Right atrium auricular region (tissue), 2 donors: ENCODE measurements around the gene FCER2. TPM values are rescaled to one million over a fixed set of nuclear protein-coding genes. Genes with fewer than 3 reads are reported as not detected.

Source experiments
- DNase-seq: peaks from one replicate; pipeline ENCODE4 v3.0.0-alpha.2; 2019; ENCODE audit warnings: low spot score
- H3K27ac ChIP-seq, 2 donors: fragments of 200-600 bp; sonication (generic); 1 replicate in 1 of 2; 2 replicates in 1 of 2; pipeline ENCODE4 v1.5.1; 2016 to 2019
- H3K27me3 ChIP-seq, 2 donors: fragments of 200-600 bp; sonication (generic); one replicate each; pipeline versions ENCODE4 v1.5.1 to v1.6.0; 2017 to 2019
- H3K36me3 ChIP-seq: fragments of 200-600 bp; sonication (generic); one replicate; pipeline ENCODE4 v1.5.1; 2016
- H3K4me1 ChIP-seq, 2 donors: fragments of 200-600 bp; sonication (generic); one replicate each; pipeline versions ENCODE4 v1.5.1 to v1.6.0; 2017 to 2019
- H3K4me3 ChIP-seq, 2 donors: fragments of 200-600 bp; sonication (generic); 1 replicate in 1 of 2; 2 replicates in 1 of 2; pipeline ENCODE4 v1.5.1; 2017 to 2019; ENCODE audit warnings: mild to moderate bottlenecking in 1 of 2, moderate library complexity in 1 of 2
- H3K9me3 ChIP-seq, 2 donors: fragments of 200-600 bp; sonication (generic); one replicate each; pipeline ENCODE4 v1.5.1; 2019
- CTCF ChIP-seq, 2 donors: fragments of 200-600 bp; sonication (generic); IDR thresholded peaks; one replicate each; pipeline ENCODE4 v1.5.1; 2019; ENCODE audit warnings: antibody characterized with exemption in 2 of 2
- total RNA-seq, 2 donors: library from RNA; depleted of rRNA; stranded (reverse); fragments of >200 nt; gene quantifications; one replicate each; pipeline ENCODE4 v1.1.0, GENCODE V29; 2016

FCER2 gene
- total RNA-seq, 2 donors from 2014 or later = not detected

- no peak for TF ChIP-seq CTCF (IDR thresholded peaks at IDR 0.05)
- no peaks in the 10 kb centered on the region for H3K36me3 ChIP-seq
- no peak for DNase-seq
- no peaks in the 10 kb centered on the region for H3K9me3 ChIP-seq
- no peaks in the 10 kb centered on the region for H3K27me3 ChIP-seq
- H3K27ac ChIP-seq = peak overlapping the region in 1 of 2 donors; percentile 2
- no peaks in the 10 kb centered on the region for H3K4me1 ChIP-seq
- no peak overlapping the region for H3K4me3 ChIP-seq
Observed at GRCh38 chr19:7740682-7741054, 38.7 kb upstream of the FCER2 start.

- no peak for DNase-seq
- no peak for TF ChIP-seq CTCF (IDR thresholded peaks at IDR 0.05)
- Histone ChIP-seq H3K4me3 (no peak overlapping the region), H3K36me3 (no peaks in the 10 kb centered on the region), H3K4me1 (no peaks in the 10 kb centered on the region), H3K27ac (peak overlapping the region in 1 of 2 donors; percentile 2), H3K9me3 (no peaks in the 10 kb centered on the region), H3K27me3 (no peaks in the 10 kb centered on the region)
Observed at GRCh38 chr19:7739801-7740681, 38.1 kb upstream of the FCER2 start.

- DNase-seq = no peak
- H3K4me1 ChIP-seq = no peaks in the 10 kb centered on the region
- no peak overlapping the region for H3K27ac ChIP-seq
- H3K36me3 ChIP-seq = no peaks in the 10 kb centered on the region
- H3K9me3 ChIP-seq = no peaks in the 10 kb centered on the region
- no peak for TF ChIP-seq CTCF (IDR thresholded peaks at IDR 0.05)
- no peak overlapping the region for H3K4me3 ChIP-seq
- no peaks in the 10 kb centered on the region for H3K27me3 ChIP-seq
Observed at GRCh38 chr19:7739211-7739755, 37.4 kb upstream of the FCER2 start.

GRCh38 chr19:7738023-7738422 is 36.1 kb upstream of the FCER2 start:
- Histone ChIP-seq H3K4me1 (no peaks in the 10 kb centered on the region), H3K27me3 (no peaks in the 10 kb centered on the region), H3K36me3 (no peaks in the 10 kb centered on the region), H3K27ac (no peak overlapping the region), H3K4me3 (no peak overlapping the region), H3K9me3 (no peaks in the 10 kb centered on the region)
- no peak for TF ChIP-seq CTCF (IDR thresholded peaks at IDR 0.05)
- DNase-seq = no peak

- H3K4me3 ChIP-seq = no peak overlapping the region
- H3K4me1 ChIP-seq = no peaks in the 10 kb centered on the region
- DNase-seq = no peak
- no peak for TF ChIP-seq CTCF (IDR thresholded peaks at IDR 0.05)
- H3K27ac ChIP-seq = no peak overlapping the region
- no peaks in the 10 kb centered on the region for H3K9me3 ChIP-seq
- no peaks in the 10 kb centered on the region for H3K36me3 ChIP-seq
- peaks cover 0 to 3% of the 10 kb centered on the region in 2 donors for H3K27me3 ChIP-seq
Observed at GRCh38 chr19:7737215-7737614, 35.3 kb upstream of the FCER2 start.
